ENCODE data around the gene PHOSPHO1. TPM values are rescaled to one million over a fixed set of nuclear protein-coding genes. Genes with fewer than 3 reads are reported as not detected.
A peak's percentile ranks its signal among the peaks of the same experiment; 100 is the strongest.

PHOSPHO1 gene
- polyA plus RNA-seq, 2 of the 4 experiments (the other 2 are of a cell fraction) = 0.32 to 1.6 TPM

DNA sequence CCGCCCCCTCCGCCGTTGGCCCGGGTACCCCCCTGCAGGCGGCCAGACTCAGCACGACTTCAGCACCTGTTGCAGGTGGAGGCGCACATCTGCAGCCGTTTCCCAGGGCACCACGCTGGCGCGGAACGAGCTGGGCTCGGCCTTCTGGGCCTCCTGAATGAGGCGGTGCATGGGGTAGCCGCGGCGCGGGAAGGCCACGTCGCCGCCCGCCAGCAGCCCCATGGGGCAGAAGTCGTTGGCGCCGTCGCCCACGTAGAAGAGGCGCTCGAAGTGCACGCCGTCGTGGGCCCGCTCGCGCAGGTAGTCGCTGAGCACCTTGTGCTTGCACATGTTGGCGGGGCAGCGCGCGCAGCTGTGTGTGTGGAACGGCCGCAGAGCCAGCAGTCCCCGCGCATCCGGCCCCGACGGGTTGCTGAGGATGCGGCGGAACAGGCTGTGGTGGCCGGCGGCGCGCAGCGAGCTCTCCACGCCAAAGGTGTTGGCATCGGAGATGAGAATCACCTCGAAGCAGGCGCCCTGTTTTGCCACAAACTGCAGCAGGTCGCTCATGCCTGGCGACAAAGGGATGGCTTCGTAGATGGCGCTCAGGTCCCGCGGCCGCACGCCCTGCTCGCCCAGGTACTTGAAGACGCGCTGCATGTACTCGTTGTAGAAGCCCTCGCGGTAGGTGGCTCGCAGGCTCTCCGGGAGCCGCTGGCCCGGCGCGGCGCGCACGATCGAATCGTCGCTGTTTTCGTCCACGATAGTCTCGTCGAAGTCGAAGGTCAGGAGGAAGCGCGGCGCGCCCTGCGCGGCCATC is 6.2 kb downstream of the PHOSPHO1 start:
- DNase-seq (ENCODE audit: low read depth in 1 of 2, low spot score in 1 of 2) (no peak), FAIRE-seq (no peak), ATAC-seq (no peak)
- CTCF ChIA-PET = interaction anchor here (0.8 to 12.3 kb wide), 13 partner anchors 10 to 333 kb away, joined by 3 to 224 read pairs (median 4); partner anchors contain the start of genes ABI3 and GNGT2
- Histone ChIP-seq H3K9me3 (no peaks in the 10 kb centered on the region), H3K4me2 (no peak overlapping the region), H3K4me1 (peaks cover 11% of the 10 kb centered on the region), H3K27ac (no peak overlapping the region), H3K4me3 (no peak overlapping the region)
- WGBS (ENCODE audit: missing lambda C conversion rate) = 88% methylated on average over 95 of the region's 95 CpGs
- TF ChIP-seq FOXS1 (CRISPR knock-in tag; IDR thresholded peaks at IDR 0.05) (no peak), POLR2AphosphoS2 (conservative IDR thresholded peaks at IDR 0.05; ENCODE audit: low read length) (no peak), HOXB13 (CRISPR knock-in tag; IDR thresholded peaks at IDR 0.05; ENCODE audit: low read depth) (no peak), KDM5A (IDR thresholded peaks at IDR 0.05) (no peak)
- TF ChIP-seq, protein P1, sequence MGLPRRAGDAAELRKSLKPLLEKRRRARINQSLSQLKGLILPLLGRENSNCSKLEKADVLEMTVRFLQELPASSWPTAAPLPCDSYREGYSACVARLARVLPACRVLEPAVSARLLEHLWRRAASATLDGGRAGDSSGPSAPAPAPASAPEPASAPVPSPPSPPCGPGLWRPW (IDR thresholded peaks at IDR 0.05) = no peak
- POLR2A ChIA-PET = no interaction called here

GRCh38 chr17:49223517-49224197 is 6.9 kb downstream of the PHOSPHO1 start:
- CTCF ChIA-PET = interaction anchor here (0.8 to 12.3 kb wide), 12 partner anchors 10 to 332 kb away, joined by 3 to 224 read pairs (median 8); partner anchors contain the start of genes ABI3 and GNGT2

More at GRCh38 chr17:49223517-49224197, 6.9 kb downstream of the PHOSPHO1 start:
- H3K27ac ChIP-seq = 0 out of 6 replicates have a peak overlapping the region, but pooled peaks of 1 of the 2 experiments have one; percentile 10
- POLR2A ChIA-PET = interaction anchor here (0.9 kb wide), 1 partner anchor 67 kb away, joined by 5 read pairs; no protein-coding TSS in a partner anchor
- no peaks in the 10 kb centered on the region for H3K9me3 ChIP-seq
- ATAC-seq (peak; percentile 36 to 77; a peak in 4 of 6 replicates), FAIRE-seq (peak; percentile 51), DNase-seq (ENCODE audit: low read depth in 1 of 2, low spot score in 1 of 2) (peak; percentile 52 to 87)
- WGBS (ENCODE audit: missing lambda C conversion rate) = 29% methylated on average over 31 of the region's 31 CpGs
- 0 out of 3 replicates have a peak overlapping the region, but pooled peaks have one; percentile 0 for H3K4me3 ChIP-seq
- TF ChIP-seq HEYL (CRISPR knock-in tag; IDR thresholded peaks at IDR 0.05) (no peak), BHLHE40 (IDR thresholded peaks at IDR 0.05; ENCODE audit: low read depth, low read length) (no peak), RAD21 (conservative IDR thresholded peaks at IDR 0.05 in 1 of 2, IDR thresholded peaks at IDR 0.05 in 1 of 2) (peak; percentile 51 to 56), POLR2AphosphoS2 (conservative IDR thresholded peaks at IDR 0.05; ENCODE audit: low read length) (no peak), RFX5 (IDR thresholded peaks at IDR 0.05) (no peak), CHD4 (IDR thresholded peaks at IDR 0.05; ENCODE audit: borderline replicate concordance) (no peak), GATA3 (IDR thresholded peaks at IDR 0.05; ENCODE audit: borderline replicate concordance) (no peak), SMC3 (IDR thresholded peaks at IDR 0.05) (peak; percentile 69)
- TF ChIP-seq, protein P2, sequence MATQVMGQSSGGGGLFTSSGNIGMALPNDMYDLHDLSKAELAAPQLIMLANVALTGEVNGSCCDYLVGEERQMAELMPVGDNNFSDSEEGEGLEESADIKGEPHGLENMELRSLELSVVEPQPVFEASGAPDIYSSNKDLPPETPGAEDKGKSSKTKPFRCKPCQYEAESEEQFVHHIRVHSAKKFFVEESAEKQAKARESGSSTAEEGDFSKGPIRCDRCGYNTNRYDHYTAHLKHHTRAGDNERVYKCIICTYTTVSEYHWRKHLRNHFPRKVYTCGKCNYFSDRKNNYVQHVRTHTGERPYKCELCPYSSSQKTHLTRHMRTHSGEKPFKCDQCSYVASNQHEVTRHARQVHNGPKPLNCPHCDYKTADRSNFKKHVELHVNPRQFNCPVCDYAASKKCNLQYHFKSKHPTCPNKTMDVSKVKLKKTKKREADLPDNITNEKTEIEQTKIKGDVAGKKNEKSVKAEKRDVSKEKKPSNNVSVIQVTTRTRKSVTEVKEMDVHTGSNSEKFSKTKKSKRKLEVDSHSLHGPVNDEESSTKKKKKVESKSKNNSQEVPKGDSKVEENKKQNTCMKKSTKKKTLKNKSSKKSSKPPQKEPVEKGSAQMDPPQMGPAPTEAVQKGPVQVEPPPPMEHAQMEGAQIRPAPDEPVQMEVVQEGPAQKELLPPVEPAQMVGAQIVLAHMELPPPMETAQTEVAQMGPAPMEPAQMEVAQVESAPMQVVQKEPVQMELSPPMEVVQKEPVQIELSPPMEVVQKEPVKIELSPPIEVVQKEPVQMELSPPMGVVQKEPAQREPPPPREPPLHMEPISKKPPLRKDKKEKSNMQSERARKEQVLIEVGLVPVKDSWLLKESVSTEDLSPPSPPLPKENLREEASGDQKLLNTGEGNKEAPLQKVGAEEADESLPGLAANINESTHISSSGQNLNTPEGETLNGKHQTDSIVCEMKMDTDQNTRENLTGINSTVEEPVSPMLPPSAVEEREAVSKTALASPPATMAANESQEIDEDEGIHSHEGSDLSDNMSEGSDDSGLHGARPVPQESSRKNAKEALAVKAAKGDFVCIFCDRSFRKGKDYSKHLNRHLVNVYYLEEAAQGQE (IDR thresholded peaks at IDR 0.05) = no peak
- TF ChIP-seq, protein P3, sequence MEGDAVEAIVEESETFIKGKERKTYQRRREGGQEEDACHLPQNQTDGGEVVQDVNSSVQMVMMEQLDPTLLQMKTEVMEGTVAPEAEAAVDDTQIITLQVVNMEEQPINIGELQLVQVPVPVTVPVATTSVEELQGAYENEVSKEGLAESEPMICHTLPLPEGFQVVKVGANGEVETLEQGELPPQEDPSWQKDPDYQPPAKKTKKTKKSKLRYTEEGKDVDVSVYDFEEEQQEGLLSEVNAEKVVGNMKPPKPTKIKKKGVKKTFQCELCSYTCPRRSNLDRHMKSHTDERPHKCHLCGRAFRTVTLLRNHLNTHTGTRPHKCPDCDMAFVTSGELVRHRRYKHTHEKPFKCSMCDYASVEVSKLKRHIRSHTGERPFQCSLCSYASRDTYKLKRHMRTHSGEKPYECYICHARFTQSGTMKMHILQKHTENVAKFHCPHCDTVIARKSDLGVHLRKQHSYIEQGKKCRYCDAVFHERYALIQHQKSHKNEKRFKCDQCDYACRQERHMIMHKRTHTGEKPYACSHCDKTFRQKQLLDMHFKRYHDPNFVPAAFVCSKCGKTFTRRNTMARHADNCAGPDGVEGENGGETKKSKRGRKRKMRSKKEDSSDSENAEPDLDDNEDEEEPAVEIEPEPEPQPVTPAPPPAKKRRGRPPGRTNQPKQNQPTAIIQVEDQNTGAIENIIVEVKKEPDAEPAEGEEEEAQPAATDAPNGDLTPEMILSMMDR (IDR thresholded peaks at IDR 0.05) = peak; percentile 74
- H3K4me2 ChIP-seq = peak overlapping the region; percentile 60
- peaks cover 11% of the 10 kb centered on the region for H3K4me1 ChIP-seq
